Measurements from ENCODE around the gene NFATC1. TPM values are rescaled to one million over a fixed set of nuclear protein-coding genes. Genes with fewer than 3 reads are reported as not detected.
A peak's percentile ranks its signal among the peaks of the same experiment; 100 is the strongest.

Gene NFATC1
- total and polyA plus RNA-seq, 9 donors: 7.0 to 17.1 (median 12.6) TPM

DNA sequence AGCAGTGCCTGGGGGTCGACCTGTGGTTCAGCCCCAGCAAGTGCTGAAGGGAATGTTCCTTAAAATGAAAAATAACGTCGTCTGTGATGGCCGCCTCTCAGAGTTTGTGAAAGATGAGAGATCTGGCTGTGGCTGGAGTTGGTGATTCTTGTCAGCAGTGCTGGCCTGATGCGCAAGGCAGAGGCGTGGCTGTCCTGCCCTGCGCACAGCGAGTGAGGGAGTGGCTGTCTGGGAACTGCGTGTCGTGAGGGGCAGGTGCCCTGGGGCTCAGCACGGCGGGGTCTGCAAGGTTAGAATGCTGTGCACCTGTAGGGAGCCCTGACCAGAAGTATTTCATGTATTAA is 8.8 kb downstream of the NFATC1 start:
- Histone ChIP-seq H3K27ac (ENCODE audit: low read length) (peak overlapping the region; percentile 70), H3K9me3 (replicated peaks; ENCODE audit: control insufficient read depth, low read depth, low read length) (no peaks in the 10 kb centered on the region), H3K27me3 (ENCODE audit: control insufficient read depth, insufficient read depth, low read length) (no peaks in the 10 kb centered on the region), H3K36me3 (ENCODE audit: control insufficient read depth, insufficient read depth, low read length) (peaks cover 9% of the 10 kb centered on the region), H3K4me1 (ENCODE audit: control insufficient read depth, insufficient read depth, low read length) (peaks cover 64% of the 10 kb centered on the region), H3K4me3 (ENCODE audit: low read length) (no peak overlapping the region)
- WGBS (ENCODE audit: insufficient coverage): 66% methylated on average over 12 of the region's 12 CpGs
- no peak for DNase-seq

DNA sequence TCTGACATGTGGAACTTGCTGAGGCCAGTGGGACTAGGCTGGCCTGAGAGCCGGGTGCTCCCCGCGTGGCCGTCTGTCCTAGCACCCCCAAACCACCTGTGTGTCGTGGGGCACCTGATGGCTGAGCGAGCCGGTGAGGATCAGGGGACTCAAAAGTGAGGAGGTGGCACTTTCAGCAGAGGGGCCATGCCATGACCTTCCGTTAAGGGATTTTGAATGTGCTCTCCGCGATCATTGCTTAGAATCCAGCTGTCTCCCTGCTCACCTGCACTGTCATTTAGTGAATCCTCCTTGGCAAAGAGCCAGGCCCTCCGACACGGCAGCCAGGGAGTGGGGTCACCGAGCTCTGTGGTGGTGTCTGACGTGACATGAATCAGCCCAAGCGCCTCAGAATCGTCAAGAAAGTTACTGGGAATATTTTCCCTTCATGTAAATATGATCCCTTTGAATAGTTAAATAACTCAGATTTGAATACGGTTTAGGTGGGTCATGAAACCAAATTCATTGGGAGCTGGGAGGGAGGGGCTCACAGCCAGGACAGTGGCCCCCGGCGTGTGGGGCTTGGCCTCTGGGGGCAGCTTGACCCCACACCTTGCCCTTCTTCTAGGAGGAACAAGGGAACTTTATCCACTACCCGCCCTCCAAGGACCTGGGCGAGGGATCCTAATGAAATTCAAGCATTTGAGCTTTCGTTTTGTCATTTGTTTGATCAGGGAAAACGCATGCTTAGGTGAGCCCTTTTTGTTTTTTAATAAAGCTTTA is 9.5 kb downstream of the NFATC1 start:
- H3K27ac ChIP-seq (ENCODE audit: low read length): peak overlapping the region; percentile 70
- H3K4me3 ChIP-seq (ENCODE audit: low read length): no peak overlapping the region
- WGBS (ENCODE audit: insufficient coverage): 80% methylated on average over 7 of the region's 23 CpGs

DNA sequence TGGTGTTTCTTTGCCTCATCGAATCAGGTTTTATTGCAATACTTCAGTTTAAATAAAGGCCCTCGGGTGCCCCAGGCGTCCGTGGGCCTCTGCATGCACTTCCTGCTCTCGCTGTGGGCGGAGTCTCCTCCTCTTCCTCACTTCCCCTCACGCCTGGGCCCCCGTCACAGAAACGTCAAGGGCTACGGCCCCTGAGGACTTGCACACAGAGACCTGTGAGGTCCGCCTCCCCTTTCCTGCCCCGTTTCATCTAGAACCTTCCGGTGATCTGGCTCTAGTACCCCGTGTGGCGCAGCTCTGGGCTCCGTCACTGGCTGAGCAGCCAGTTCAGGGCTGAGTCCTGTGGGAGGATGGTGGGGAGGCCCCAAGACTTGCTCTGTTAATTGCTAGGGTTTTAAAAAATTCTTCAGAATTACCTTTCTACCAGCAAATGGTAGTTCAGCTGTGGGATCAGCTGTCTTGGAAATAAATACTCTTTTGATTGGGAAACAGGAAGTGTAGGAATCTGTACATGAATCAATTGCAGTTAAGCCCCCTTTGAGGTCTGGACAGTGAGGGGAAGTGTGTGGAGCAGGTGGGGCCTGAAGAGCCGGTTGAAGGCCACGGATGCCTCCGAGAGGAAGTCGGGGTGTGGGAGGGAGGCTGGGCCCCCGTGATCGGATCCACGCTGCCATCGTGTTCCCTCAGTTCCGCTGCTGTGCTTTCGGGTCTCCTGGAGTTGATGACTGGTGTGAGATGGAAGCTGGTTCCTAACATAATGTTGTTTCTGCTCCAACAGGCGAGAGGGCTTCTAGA is 10.2 kb downstream of the NFATC1 start:
- Histone ChIP-seq H3K27me3 (ENCODE audit: control insufficient read depth, insufficient read depth, low read length) (no peaks in the 10 kb centered on the region), H3K36me3 (ENCODE audit: control insufficient read depth, insufficient read depth, low read length) (peaks cover 22% of the 10 kb centered on the region), H3K4me1 (ENCODE audit: control insufficient read depth, insufficient read depth, low read length) (peaks cover 60% of the 10 kb centered on the region), H3K9me3 (replicated peaks; ENCODE audit: control insufficient read depth, low read depth, low read length) (no peaks in the 10 kb centered on the region), H3K4me3 (ENCODE audit: low read length) (no peak overlapping the region), H3K27ac (ENCODE audit: low read length) (peak overlapping the region; percentile 70)
- 43% methylated on average over 24 of the region's 27 CpGs for WGBS (ENCODE audit: insufficient coverage)
- peak; percentile 79 for DNase-seq

More for the DNA sequence above, 9.5 kb downstream of the NFATC1 start:
- Histone ChIP-seq H3K4me1 (ENCODE audit: control insufficient read depth, insufficient read depth, low read length) (peaks cover 61% of the 10 kb centered on the region), H3K27me3 (ENCODE audit: control insufficient read depth, insufficient read depth, low read length) (no peaks in the 10 kb centered on the region), H3K9me3 (replicated peaks; ENCODE audit: control insufficient read depth, low read depth, low read length) (no peaks in the 10 kb centered on the region), H3K36me3 (ENCODE audit: control insufficient read depth, insufficient read depth, low read length) (peaks cover 14% of the 10 kb centered on the region)
- no peak for DNase-seq

GRCh38 chr18:79406708-79407107 is 11.0 kb downstream of the NFATC1 start:
- Histone ChIP-seq H3K9me3 (replicated peaks; ENCODE audit: control insufficient read depth, low read depth, low read length) (no peaks in the 10 kb centered on the region), H3K36me3 (ENCODE audit: control insufficient read depth, insufficient read depth, low read length) (peaks cover 27% of the 10 kb centered on the region), H3K27ac (ENCODE audit: low read length) (peak overlapping the region; percentile 70), H3K4me3 (ENCODE audit: low read length) (no peak overlapping the region), H3K4me1 (ENCODE audit: control insufficient read depth, insufficient read depth, low read length) (peaks cover 52% of the 10 kb centered on the region), H3K27me3 (ENCODE audit: control insufficient read depth, insufficient read depth, low read length) (no peaks in the 10 kb centered on the region)
- DNase-seq: no peak
- WGBS (ENCODE audit: insufficient coverage): 93% methylated on average over 27 of the region's 30 CpGs

DNA sequence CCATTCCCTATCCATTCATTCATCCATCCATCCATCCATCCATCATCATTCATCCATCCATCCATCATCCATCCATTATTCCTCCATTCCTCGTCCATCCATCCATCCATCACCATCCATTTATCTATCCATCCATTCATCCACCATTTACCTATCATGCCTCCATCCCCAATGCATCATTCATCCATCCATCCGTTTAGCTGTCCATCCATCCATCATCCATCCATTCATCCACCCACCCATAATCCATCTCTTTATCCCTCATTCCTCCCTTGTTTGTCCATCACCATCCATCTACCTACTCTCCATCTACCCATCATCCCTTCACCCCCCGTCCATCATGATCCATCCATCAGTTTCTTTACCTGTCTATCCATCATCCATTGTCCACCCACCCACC is 13.6 kb downstream of the NFATC1 start:
- 97% methylated on average over 3 of the region's 3 CpGs for WGBS (ENCODE audit: insufficient coverage)
- H3K27ac ChIP-seq (ENCODE audit: low read length): no peak overlapping the region
- H3K4me3 ChIP-seq (ENCODE audit: low read length): no peak overlapping the region
- DNase-seq: no peak
- H3K9me3 ChIP-seq (replicated peaks; ENCODE audit: control insufficient read depth, low read depth, low read length): no peaks in the 10 kb centered on the region
- peaks cover 34% of the 10 kb centered on the region for H3K36me3 ChIP-seq (ENCODE audit: control insufficient read depth, insufficient read depth, low read length)
- H3K4me1 ChIP-seq (ENCODE audit: control insufficient read depth, insufficient read depth, low read length): peaks cover 27% of the 10 kb centered on the region
- H3K27me3 ChIP-seq (ENCODE audit: control insufficient read depth, insufficient read depth, low read length): no peaks in the 10 kb centered on the region

- Histone ChIP-seq H3K27ac (ENCODE audit: low read length) (no peak overlapping the region), H3K36me3 (ENCODE audit: control insufficient read depth, insufficient read depth, low read length) (peaks cover 39% of the 10 kb centered on the region), H3K4me1 (ENCODE audit: control insufficient read depth, insufficient read depth, low read length) (peaks cover 18% of the 10 kb centered on the region), H3K9me3 (replicated peaks; ENCODE audit: control insufficient read depth, low read depth, low read length) (no peaks in the 10 kb centered on the region), H3K4me3 (ENCODE audit: low read length) (no peak overlapping the region), H3K27me3 (ENCODE audit: control insufficient read depth, insufficient read depth, low read length) (no peaks in the 10 kb centered on the region)
- DNase-seq: no peak
- WGBS (ENCODE audit: insufficient coverage): 95% methylated on average over 30 of the region's 30 CpGs
Observed at GRCh38 chr18:79410171-79410641, 14.5 kb downstream of the NFATC1 start.

DNA sequence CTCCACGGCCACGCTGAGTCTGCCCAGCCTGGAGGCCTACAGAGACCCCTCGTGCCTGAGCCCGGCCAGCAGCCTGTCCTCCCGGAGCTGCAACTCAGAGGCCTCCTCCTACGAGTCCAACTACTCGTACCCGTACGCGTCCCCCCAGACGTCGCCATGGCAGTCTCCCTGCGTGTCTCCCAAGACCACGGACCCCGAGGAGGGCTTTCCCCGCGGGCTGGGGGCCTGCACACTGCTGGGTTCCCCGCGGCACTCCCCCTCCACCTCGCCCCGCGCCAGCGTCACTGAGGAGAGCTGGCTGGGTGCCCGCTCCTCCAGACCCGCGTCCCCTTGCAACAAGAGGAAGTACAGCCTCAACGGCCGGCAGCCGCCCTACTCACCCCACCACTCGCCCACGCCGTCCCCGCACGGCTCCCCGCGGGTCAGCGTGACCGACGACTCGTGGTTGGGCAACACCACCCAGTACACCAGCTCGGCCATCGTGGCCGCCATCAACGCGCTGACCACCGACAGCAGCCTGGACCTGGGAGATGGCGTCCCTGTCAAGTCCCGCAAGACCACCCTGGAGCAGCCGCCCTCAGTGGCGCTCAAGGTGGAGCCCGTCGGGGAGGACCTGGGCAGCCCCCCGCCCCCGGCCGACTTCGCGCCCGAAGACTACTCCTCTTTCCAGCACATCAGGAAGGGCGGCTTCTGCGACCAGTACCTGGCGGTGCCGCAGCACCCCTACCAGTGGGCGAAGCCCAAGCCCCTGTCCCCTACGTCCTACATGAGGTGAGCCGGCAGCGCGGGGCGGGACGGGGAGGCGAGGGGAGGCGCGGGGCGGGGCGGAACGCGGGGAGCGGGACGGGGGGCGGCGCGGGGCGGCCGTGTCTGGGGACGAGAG is 15.2 kb downstream of the NFATC1 start:
- Histone ChIP-seq H3K27me3 (ENCODE audit: control insufficient read depth, insufficient read depth, low read length) (no peaks in the 10 kb centered on the region), H3K4me1 (ENCODE audit: control insufficient read depth, insufficient read depth, low read length) (peaks cover 14% of the 10 kb centered on the region), H3K27ac (ENCODE audit: low read length) (no peak overlapping the region), H3K9me3 (replicated peaks; ENCODE audit: control insufficient read depth, low read depth, low read length) (no peaks in the 10 kb centered on the region), H3K4me3 (ENCODE audit: low read length) (no peak overlapping the region), H3K36me3 (ENCODE audit: control insufficient read depth, insufficient read depth, low read length) (peaks cover 39% of the 10 kb centered on the region)
- 95% methylated on average over 76 of the region's 84 CpGs for WGBS (ENCODE audit: insufficient coverage)
- no peak for DNase-seq

DNA sequence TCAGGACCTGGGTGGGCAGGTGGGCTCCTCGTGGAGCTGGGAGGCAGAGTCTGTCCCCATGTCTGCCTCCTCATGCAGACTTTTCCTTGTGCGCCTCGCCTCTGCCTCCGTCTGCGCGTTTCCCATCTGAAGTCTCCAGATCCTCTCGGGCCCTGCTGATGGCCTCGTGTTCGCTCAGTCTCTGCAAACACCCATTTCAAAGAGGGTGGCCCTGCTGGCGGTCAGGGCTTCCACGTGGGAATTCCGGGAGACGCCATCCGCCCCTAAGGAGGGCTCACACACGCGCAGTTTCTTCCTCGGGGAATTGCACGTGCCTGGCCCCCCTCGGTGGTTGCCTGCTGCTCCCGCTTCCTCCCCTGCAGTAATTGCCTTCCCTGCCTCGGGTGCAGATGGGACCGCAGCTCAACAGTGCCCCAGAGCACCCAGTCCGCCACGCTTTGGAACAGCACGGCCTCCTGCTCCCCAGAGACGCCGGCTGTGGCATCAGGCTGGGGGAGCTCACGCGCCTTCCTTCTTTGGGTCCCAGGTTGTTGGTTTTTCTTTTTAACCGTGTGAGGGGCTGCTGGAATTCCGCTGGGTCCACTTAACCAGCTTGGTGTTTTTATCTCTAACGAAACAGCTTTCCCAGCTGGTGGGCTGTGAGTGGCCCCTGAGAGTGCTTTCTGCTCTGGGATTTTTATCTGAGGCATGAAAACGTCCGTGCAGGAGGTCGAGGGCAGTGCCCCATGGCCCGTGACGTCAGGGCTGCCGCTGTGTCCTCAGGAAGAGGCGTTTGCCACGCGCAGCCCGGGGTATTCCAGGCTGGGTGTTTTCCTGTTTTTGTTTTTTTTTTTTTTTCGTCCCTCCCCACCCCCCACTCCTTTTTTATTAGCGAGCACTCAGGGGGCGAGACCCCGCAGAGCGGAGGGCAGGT is 16.1 kb downstream of the NFATC1 start:
- H3K27me3 ChIP-seq (ENCODE audit: control insufficient read depth, insufficient read depth, low read length): no peaks in the 10 kb centered on the region
- WGBS (ENCODE audit: insufficient coverage): 71% methylated on average over 38 of the region's 47 CpGs
- H3K4me1 ChIP-seq (ENCODE audit: control insufficient read depth, insufficient read depth, low read length): peaks cover 11% of the 10 kb centered on the region
- no peak for DNase-seq
- H3K27ac ChIP-seq (ENCODE audit: low read length): no peak overlapping the region
- H3K4me3 ChIP-seq (ENCODE audit: low read length): no peak overlapping the region
- H3K36me3 ChIP-seq (ENCODE audit: control insufficient read depth, insufficient read depth, low read length): peaks cover 39% of the 10 kb centered on the region
- H3K9me3 ChIP-seq (replicated peaks; ENCODE audit: control insufficient read depth, low read depth, low read length): no peaks in the 10 kb centered on the region

- Histone ChIP-seq H3K4me3 (ENCODE audit: low read length) (no peak overlapping the region), H3K9me3 (replicated peaks; ENCODE audit: control insufficient read depth, low read depth, low read length) (no peaks in the 10 kb centered on the region), H3K27ac (ENCODE audit: low read length) (no peak overlapping the region), H3K4me1 (ENCODE audit: control insufficient read depth, insufficient read depth, low read length) (peaks cover 8% of the 10 kb centered on the region), H3K27me3 (ENCODE audit: control insufficient read depth, insufficient read depth, low read length) (no peaks in the 10 kb centered on the region), H3K36me3 (ENCODE audit: control insufficient read depth, insufficient read depth, low read length) (peaks cover 36% of the 10 kb centered on the region)
- DNase-seq: no peak
- WGBS (ENCODE audit: insufficient coverage): 81% methylated on average over 14 of the region's 16 CpGs
Observed at GRCh38 chr18:79413025-79413424, 17.3 kb downstream of the NFATC1 start.

Measured in muscle of leg (tissue), 11 donors.